GM12878 (cell line): Measurements from ENCODE around the gene PYM1. TPM values are rescaled to one million over a fixed set of nuclear protein-coding genes. Genes with fewer than 3 reads are reported as not detected.

Source experiments
- ATF2 ChIP-seq: IDR thresholded peaks from 2 replicates; pipeline ENCODE4 v1.6.1; 2012; ENCODE audit warnings: low read length, inconsistent platforms
- BCL11A ChIP-seq: IDR thresholded peaks from 2 replicates; pipeline ENCODE4 v1.6.1; 2011; ENCODE audit warnings: low read depth, low read length
- CBX5 ChIP-seq: sonication (generic); IDR thresholded peaks from 2 replicates; pipeline ENCODE4 v1.6.1; 2016; ENCODE audit warnings: low read depth, moderate library complexity, mild to moderate bottlenecking, inconsistent platforms
- CHD1 ChIP-seq: IDR thresholded peaks from 2 replicates; pipeline ENCODE4 v1.6.1; 2012; ENCODE audit warnings: low read depth, low read length, improper control_type of control experiment
- CREM ChIP-seq: IDR thresholded peaks from 2 replicates; pipeline ENCODE4 v1.6.1; 2014; ENCODE audit warnings: antibody characterized with exemption, low read depth
- CUX1 ChIP-seq: IDR thresholded peaks from 2 replicates; pipeline ENCODE4 v1.6.1; 2012; ENCODE audit warnings: improper control_type of control experiment, low read depth, low read length; ENCODE audit not compliant: insufficient replicate concordance
- ELK1 ChIP-seq: IDR thresholded peaks from 2 replicates; pipeline ENCODE4 v1.6.1; 2012; ENCODE audit warnings: low read depth, low read length, improper control_type of control experiment
- ETV6 ChIP-seq, 2 experiments: fragments of 450-650 bp in 1 of 2; IDR thresholded peaks in 1 of 2; conservative IDR thresholded peaks in 1 of 2; 2 replicates each; pipeline ENCODE4 v1.6.1; 2014; ENCODE audit warnings: antibody characterized with exemption in 1 of 2, borderline replicate concordance in 1 of 2, low read depth in 1 of 2, mild to moderate bottlenecking in 1 of 2, moderate library complexity in 1 of 2
- FOS ChIP-seq: IDR thresholded peaks from 3 replicates; pipeline ENCODE4 v1.6.1; 2011; ENCODE audit warnings: borderline replicate concordance; ENCODE audit not compliant: insufficient read length; ENCODE audit errors: extremely low read depth
- JUND ChIP-seq: IDR thresholded peaks from 2 replicates; pipeline ENCODE4 v1.6.1; 2012; ENCODE audit warnings: low read depth, mild to moderate bottlenecking, low read length, improper control_type of control experiment, moderate library complexity
- MEF2A ChIP-seq: IDR thresholded peaks from 2 replicates; pipeline ENCODE4 v1.6.1; 2011; ENCODE audit warnings: low read depth, mild to moderate bottlenecking, low read length, moderate library complexity; ENCODE audit not compliant: insufficient read depth
- MTA2 ChIP-seq: fragments of 450-650 bp; IDR thresholded peaks from 2 replicates; pipeline ENCODE4 v1.6.1; 2016; ENCODE audit warnings: low read depth, mild to moderate bottlenecking, moderate library complexity
- NFYA ChIP-seq: IDR thresholded peaks from 2 replicates; pipeline ENCODE4 v1.6.1; 2011; ENCODE audit warnings: low read depth, mild to moderate bottlenecking, low read length, improper control_type of control experiment, borderline replicate concordance
- PAX5 ChIP-seq: IDR thresholded peaks from 2 replicates; pipeline ENCODE4 v1.6.1; 2011; ENCODE audit warnings: low read depth, low read length, borderline replicate concordance
- POLR2AphosphoS5 ChIP-seq: IDR thresholded peaks from 2 replicates; pipeline ENCODE4 v1.6.1; 2011; ENCODE audit warnings: mild to moderate bottlenecking, low read length, inconsistent platforms
- RB1 ChIP-seq: fragments of 450-650 bp; formaldehyde crosslinking; IDR thresholded peaks from 2 replicates; pipeline ENCODE4 v1.6.1; 2017; ENCODE audit warnings: mild to moderate bottlenecking, borderline replicate concordance
- SIX5 ChIP-seq: IDR thresholded peaks from 2 replicates; pipeline ENCODE4 v1.6.1; 2011; ENCODE audit warnings: mild to moderate bottlenecking, low read depth, low read length, moderate library complexity; ENCODE audit not compliant: severe bottlenecking
- SP1 ChIP-seq: IDR thresholded peaks from one replicate; pipeline ENCODE4 v1.6.1; 2011; ENCODE audit warnings: low read depth, low read length
- SREBF1 ChIP-seq: IDR thresholded peaks from 2 replicates; pipeline ENCODE4 v1.6.1; 2012; ENCODE audit warnings: mild to moderate bottlenecking, low read length
- ZNF384 ChIP-seq: IDR thresholded peaks from 2 replicates; pipeline ENCODE4 v1.6.1; 2012; ENCODE audit warnings: low read depth, mild to moderate bottlenecking, low read length, improper control_type of control experiment, borderline replicate concordance
- polyA plus RNA-seq, 11 experiments: library from polyadenylated mRNA; depleted of rRNA in 4 of 11; unstranded in 6 of 11; stranded (reverse) in 5 of 11; fragments of >200 nt; fragmentation: Nextera tagmentation in 4 of 11; fragmentation: Illumina TruSeq in 1 of 11; extraction: Ambion mirVana in 4 of 11; extraction: Trizol in 1 of 11; gene quantifications; 1 replicate in 1 of 11; 2 replicates in 10 of 11; pipeline versions ENCODE4 v1.2.1 to v1.2.3, GENCODE V29; 2011 to 2016; ENCODE audit warnings: inconsistent platforms in 2 of 11, missing spikeins in 2 of 11, low read depth in 1 of 11
- total RNA-seq, 4 experiments: library from RNA; depleted of rRNA in 3 of 4; stranded (reverse); fragments of >200 nt in 3 of 4; fragmentation: Illumina TruSeq in 1 of 4; extraction: Trizol in 1 of 4; gene quantifications; 2 replicates each; pipeline versions ENCODE4 v1.2.1 to v1.2.3, GENCODE V29; 2013 to 2021
- TF ChIP-seq, protein P1 (sequence below): IDR thresholded peaks from 2 replicates; pipeline ENCODE4 v1.6.1; 2011; ENCODE audit warnings: borderline replicate concordance, low read depth, mild to moderate bottlenecking, moderate library complexity, mixed read lengths, low read length; ENCODE audit not compliant: insufficient read depth; ENCODE audit errors: extremely low read length

PYM1 gene
- total and polyA plus RNA-seq, 10 of the 15 experiments (the other 5 are each of a cell fraction or from before 2014, with no cell fraction given), result 33.9 to 93.4 (median 55.8) TPM

DNA sequence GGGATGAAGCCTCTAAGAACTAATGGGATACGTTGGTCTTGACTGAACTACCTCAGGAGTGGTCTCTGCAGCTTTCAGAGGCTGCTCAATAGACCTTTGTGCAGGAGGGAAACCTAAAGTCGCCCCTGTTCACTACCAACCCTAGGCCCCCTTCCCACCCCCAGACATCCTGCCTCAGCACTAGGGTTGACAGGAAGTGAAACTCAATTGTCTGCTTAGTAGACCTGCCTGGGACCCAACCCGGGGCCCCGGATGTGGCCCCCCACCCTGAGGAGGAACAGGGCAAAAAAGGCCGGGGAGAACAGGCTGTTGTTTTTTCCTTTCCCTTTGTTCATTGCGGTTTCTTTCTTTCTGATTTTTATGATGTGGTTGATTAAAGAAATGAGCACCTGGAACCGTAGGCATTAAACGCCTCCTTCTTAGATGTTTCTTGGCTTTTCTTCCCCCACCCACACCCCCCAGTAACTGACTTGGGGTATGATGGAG, 1.7 kb upstream of the PYM1 start (continued):
- TF ChIP-seq, protein P1, sequence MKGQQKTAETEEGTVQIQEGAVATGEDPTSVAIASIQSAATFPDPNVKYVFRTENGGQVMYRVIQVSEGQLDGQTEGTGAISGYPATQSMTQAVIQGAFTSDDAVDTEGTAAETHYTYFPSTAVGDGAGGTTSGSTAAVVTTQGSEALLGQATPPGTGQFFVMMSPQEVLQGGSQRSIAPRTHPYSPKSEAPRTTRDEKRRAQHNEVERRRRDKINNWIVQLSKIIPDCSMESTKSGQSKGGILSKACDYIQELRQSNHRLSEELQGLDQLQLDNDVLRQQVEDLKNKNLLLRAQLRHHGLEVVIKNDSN, result no peak
- TF ChIP-seq MTA2 (peak; percentile 79), CREM (no peak; the same call in 1 of the 2 replicates), BCL11A (peak; percentile 74), POLR2AphosphoS5 (peak; percentile 87), SP1 (peak; percentile 69), NFYA (no peak), ZNF384 (no peak; the same call in 1 of the 2 replicates), CBX5 (peak; percentile 76; the same call in 1 of the 2 replicates), JUND (no peak), CUX1 (no peak), CHD1 (no peak), SIX5 (no peak), RB1 (no peak), MEF2A (0 out of 2 replicates have a peak, but pooled peaks have one; percentile 70), ATF2 (peak; percentile 69; the same call in 1 of the 2 replicates), FOS (no peak), PAX5 (peak; percentile 50; the same call in 1 of the 2 replicates), ELK1 (peak; percentile 65; the same call in 1 of the 2 replicates), ETV6 (conservative IDR thresholded peaks at IDR 0.05 in 1 of 2, IDR thresholded peaks at IDR 0.05 in 1 of 2; ENCODE audit: borderline replicate concordance in 1 of 2, low read depth in 1 of 2) (peak in 1 of 2 experiments; percentile 91; a peak in 2 of 4 replicates), SREBF1 (no peak)
